Left lung (tissue), 10 donors: ENCODE results near the gene LRRC8A. TPM values are rescaled to one million over a fixed set of nuclear protein-coding genes. Genes with fewer than 3 reads are reported as not detected.
A peak's percentile ranks its signal among the peaks of the same experiment; 100 is the strongest.

ENCODE experiments used
- ATAC-seq: fragments of 200-7000 bp; cut with Tn5 transposase; one replicate; pipeline ENCODE4 v1.9.1; 2020; ENCODE audit warnings: moderate library complexity
- DNase-seq, 4 donors: peaks; one replicate each; pipeline ENCODE4 v3.0.0-alpha.2; 2013 to 2020
- H3K27ac ChIP-seq, 2 donors: fragments of 200-600 bp; sonication (generic) in 1 of 2; one replicate each; pipeline versions ENCODE4 v1.5.0 to v1.8.0; 2020 to 2021
- H3K27me3 ChIP-seq, 2 donors: fragments of 200-600 bp; sonication (generic) in 1 of 2; one replicate each; pipeline versions ENCODE4 v1.5.0 to v1.8.0; 2020 to 2021
- H3K36me3 ChIP-seq, 2 donors: fragments of 200-600 bp; sonication (generic) in 1 of 2; one replicate each; pipeline versions ENCODE4 v1.5.0 to v1.8.0; 2020 to 2021
- H3K4me1 ChIP-seq, 2 donors: fragments of 200-600 bp; one replicate each; pipeline ENCODE4 v1.8.0; 2021
- H3K4me3 ChIP-seq, 2 donors: fragments of 200-600 bp; sonication (generic) in 1 of 2; one replicate each; pipeline versions ENCODE4 v1.5.0 to v1.8.0; 2020 to 2021; ENCODE audit warnings: mild to moderate bottlenecking in 1 of 2
- H3K9me3 ChIP-seq, 2 donors: fragments of 200-600 bp; sonication (generic) in 1 of 2; one replicate each; pipeline versions ENCODE4 v1.5.0 to v1.8.0; 2020 to 2021
- CTCF ChIP-seq, 2 donors: fragments of 200-600 bp; sonication (generic) in 1 of 2; IDR thresholded peaks; one replicate each; pipeline versions ENCODE4 v1.5.0 to v1.8.0; 2021; ENCODE audit warnings: antibody characterized with exemption in 2 of 2
- intact Hi-C, 2 donors: fragments of 100-400 bp; cut with DNase I; formaldehyde crosslinking; loops; one replicate each; pipeline versions ENCODE4 v1.11.2 to v1.14.2; 2022
- polyA plus RNA-seq, 6 donors: library from polyadenylated mRNA; unstranded; fragments of 120-200 nt; gene quantifications; one replicate each; pipeline ENCODE4 v1.2.1, GENCODE V29; 2013; ENCODE audit not compliant: insufficient read length in 6 of 6
- total RNA-seq, 2 donors: library from RNA; stranded (reverse); fragmentation: NEBNext Ultra II Directional; extraction: Animal tissue kit (Norgen Biotek cat#: 25700); gene quantifications; one replicate each; pipeline ENCODE4 v1.2.1, GENCODE V29; 2021
- donor health status: DM: no; HTN: yes; CAD: no.
- donor health status: DM: no; HTN: no; CAD: no.

Gene LRRC8A
- total and polyA plus RNA-seq, 8 donors = 24.6 to 70.6 (median 29.3) TPM

- no peaks in the 10 kb centered on the region for H3K27me3 ChIP-seq
Measured at GRCh38 chr9:128913048-128913900, 31.3 kb downstream of the LRRC8A start.

GRCh38 chr9:128913995-128914772, 32.3 kb downstream of the LRRC8A start:
- H3K27me3 ChIP-seq = no peaks in the 10 kb centered on the region
- H3K4me1 ChIP-seq = peaks cover 45 to 90% of the 10 kb centered on the region in 2 donors
- TF ChIP-seq CTCF (IDR thresholded peaks at IDR 0.05) = no peak
- DNase-seq (peak in 1 of 4 donors; percentile 47), ATAC-seq (peak; percentile 6)
- no peak overlapping the region for H3K4me3 ChIP-seq
- H3K9me3 ChIP-seq = no peaks in the 10 kb centered on the region
- H3K36me3 ChIP-seq = peaks cover 0 to 58% of the 10 kb centered on the region in 2 donors
- intact Hi-C loops = no loop called here
- peak overlapping the region; percentile 80 to 91 for H3K27ac ChIP-seq

More at GRCh38 chr9:128913048-128913900, 31.3 kb downstream of the LRRC8A start:
- H3K9me3 ChIP-seq = no peaks in the 10 kb centered on the region
- peaks cover 0 to 65% of the 10 kb centered on the region in 2 donors for H3K36me3 ChIP-seq
- intact Hi-C loops = no loop called here
- peak overlapping the region in 1 of 2 donors; percentile 23 for H3K4me3 ChIP-seq
- TF ChIP-seq CTCF (IDR thresholded peaks at IDR 0.05) = no peak
- peaks cover 45 to 85% of the 10 kb centered on the region in 2 donors for H3K4me1 ChIP-seq
- H3K27ac ChIP-seq = peak overlapping the region; percentile 80 to 91
- DNase-seq (no peak), ATAC-seq (peak; percentile 11)

- no peaks in the 10 kb centered on the region for H3K27me3 ChIP-seq
- H3K9me3 ChIP-seq = no peaks in the 10 kb centered on the region
- H3K36me3 ChIP-seq = peaks cover 0 to 37% of the 10 kb centered on the region in 2 donors
- intact Hi-C loops = no loop called here
- H3K4me3 ChIP-seq = no peak overlapping the region
- H3K27ac ChIP-seq = peak overlapping the region; percentile 56 to 81
- H3K4me1 ChIP-seq = peaks cover 46 to 89% of the 10 kb centered on the region in 2 donors
- DNase-seq = peak in 2 of 4 donors; percentile 52 to 83
- no peak for TF ChIP-seq CTCF (IDR thresholded peaks at IDR 0.05)
- peak; percentile 9 for ATAC-seq
Measured at GRCh38 chr9:128916204-128916603, 34.3 kb downstream of the LRRC8A start.

GRCh38 chr9:128916745-128917144, 34.8 kb downstream of the LRRC8A start:
- no peak overlapping the region for H3K4me3 ChIP-seq
- intact Hi-C loops = no loop called here
- H3K36me3 ChIP-seq = peaks cover 0 to 36% of the 10 kb centered on the region in 2 donors
- no peak for ATAC-seq
- no peak for DNase-seq
- peaks cover 45 to 89% of the 10 kb centered on the region in 2 donors for H3K4me1 ChIP-seq
- H3K9me3 ChIP-seq = no peaks in the 10 kb centered on the region
- H3K27me3 ChIP-seq = no peaks in the 10 kb centered on the region
- no peak for TF ChIP-seq CTCF (IDR thresholded peaks at IDR 0.05)
- H3K27ac ChIP-seq = peak overlapping the region; percentile 56 to 81
